Measurements from ENCODE around the gene SNX15.

DNA sequence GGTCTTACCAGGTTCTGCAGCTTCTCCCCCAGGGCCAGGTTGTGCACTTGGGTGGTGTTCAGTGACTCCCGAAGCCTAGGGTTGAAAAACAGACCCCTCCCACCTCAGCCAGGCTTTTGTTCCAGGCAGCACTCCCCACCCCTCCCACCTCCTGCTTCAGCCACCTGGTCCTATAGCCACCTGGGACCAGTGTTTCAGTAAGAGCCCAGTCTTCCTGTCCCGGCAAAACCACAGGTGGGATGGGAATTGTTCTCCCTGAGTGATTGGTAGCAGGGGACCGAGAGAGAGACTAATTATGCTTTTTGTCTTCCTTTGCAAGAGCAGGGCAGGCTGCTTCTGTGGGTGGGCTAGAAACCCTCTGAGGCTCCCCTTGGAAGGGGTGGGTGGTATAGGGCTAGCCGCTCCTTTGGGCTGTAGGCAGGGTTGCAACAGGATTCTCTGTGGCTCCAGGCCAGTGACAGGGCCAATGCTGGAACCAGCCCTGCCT, 39.6 kb downstream of the SNX15 start:
- TF ChIP-seq EZH2 (IDR thresholded peaks at IDR 0.05; ENCODE audit: borderline replicate concordance, insufficient read depth, low read depth, low read length, poor library complexity, severe bottlenecking) = no peak
- TF ChIP-seq CTCF (IDR thresholded peaks at IDR 0.05) = no peak

Data from B cell (primary cell).